PFSK-1 (cell line): ENCODE results near the gene PLCL2.

ENCODE experiments used
- FOXP2 ChIP-seq: optimal IDR thresholded peaks from 2 replicates; pipeline ENCODE3; 2011; ENCODE audit warnings: borderline replicate concordance, control low read depth, inconsistent platforms; ENCODE audit not compliant: insufficient read depth; ENCODE audit errors: extremely low read length, extremely low read depth
- POLR2AphosphoS5 ChIP-seq: IDR thresholded peaks from 2 replicates; pipeline ENCODE4 v1.6.1; 2012; ENCODE audit warnings: low read depth, mild to moderate bottlenecking, control low read depth, low read length, moderate library complexity
- SIN3A ChIP-seq: IDR thresholded peaks from 2 replicates; pipeline ENCODE4 v1.6.1; 2012; ENCODE audit warnings: mild to moderate bottlenecking, low read length, moderate library complexity, borderline replicate concordance; ENCODE audit not compliant: insufficient read depth
- TAF1 ChIP-seq: IDR thresholded peaks from 2 replicates; pipeline ENCODE4 v1.6.1; 2012; ENCODE audit warnings: low read length, control low read depth, borderline replicate concordance; ENCODE audit not compliant: insufficient read depth
- TF ChIP-seq, protein P1 (sequence below), 2 experiments: IDR thresholded peaks; 2 replicates each; pipeline versions ENCODE4 v1.6.1 to v1.8.0; 2011 to 2012; ENCODE audit warnings: low read depth in 2 of 2, low read length in 2 of 2, control low read depth in 1 of 2, inconsistent platforms in 1 of 2, mild to moderate bottlenecking in 1 of 2, moderate library complexity in 1 of 2; ENCODE audit not compliant: insufficient read depth in 1 of 2

DNA sequence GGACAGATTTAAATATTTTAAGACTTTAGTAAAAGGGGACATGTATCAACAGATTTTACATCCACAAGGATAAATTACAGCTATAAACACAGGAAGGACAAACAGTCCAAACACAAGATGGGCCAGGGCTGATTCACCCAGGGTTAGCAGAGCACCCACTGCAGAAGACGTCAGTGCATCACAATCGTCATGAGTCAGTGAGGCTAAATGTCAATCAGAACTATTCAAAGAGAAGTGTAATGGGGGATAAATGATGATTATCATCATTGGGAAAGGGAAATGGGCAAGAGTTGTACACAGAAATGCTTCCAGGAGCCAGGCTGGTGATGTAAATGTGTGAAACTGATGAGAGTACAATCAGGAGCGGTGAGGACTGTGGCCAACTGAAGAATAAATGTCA is 226.8 kb downstream of the PLCL2 start:
- TF ChIP-seq FOXP2 = no peak
- no peak for TF ChIP-seq POLR2AphosphoS5
- no peak for TF ChIP-seq TAF1
- TF ChIP-seq, protein P1, sequence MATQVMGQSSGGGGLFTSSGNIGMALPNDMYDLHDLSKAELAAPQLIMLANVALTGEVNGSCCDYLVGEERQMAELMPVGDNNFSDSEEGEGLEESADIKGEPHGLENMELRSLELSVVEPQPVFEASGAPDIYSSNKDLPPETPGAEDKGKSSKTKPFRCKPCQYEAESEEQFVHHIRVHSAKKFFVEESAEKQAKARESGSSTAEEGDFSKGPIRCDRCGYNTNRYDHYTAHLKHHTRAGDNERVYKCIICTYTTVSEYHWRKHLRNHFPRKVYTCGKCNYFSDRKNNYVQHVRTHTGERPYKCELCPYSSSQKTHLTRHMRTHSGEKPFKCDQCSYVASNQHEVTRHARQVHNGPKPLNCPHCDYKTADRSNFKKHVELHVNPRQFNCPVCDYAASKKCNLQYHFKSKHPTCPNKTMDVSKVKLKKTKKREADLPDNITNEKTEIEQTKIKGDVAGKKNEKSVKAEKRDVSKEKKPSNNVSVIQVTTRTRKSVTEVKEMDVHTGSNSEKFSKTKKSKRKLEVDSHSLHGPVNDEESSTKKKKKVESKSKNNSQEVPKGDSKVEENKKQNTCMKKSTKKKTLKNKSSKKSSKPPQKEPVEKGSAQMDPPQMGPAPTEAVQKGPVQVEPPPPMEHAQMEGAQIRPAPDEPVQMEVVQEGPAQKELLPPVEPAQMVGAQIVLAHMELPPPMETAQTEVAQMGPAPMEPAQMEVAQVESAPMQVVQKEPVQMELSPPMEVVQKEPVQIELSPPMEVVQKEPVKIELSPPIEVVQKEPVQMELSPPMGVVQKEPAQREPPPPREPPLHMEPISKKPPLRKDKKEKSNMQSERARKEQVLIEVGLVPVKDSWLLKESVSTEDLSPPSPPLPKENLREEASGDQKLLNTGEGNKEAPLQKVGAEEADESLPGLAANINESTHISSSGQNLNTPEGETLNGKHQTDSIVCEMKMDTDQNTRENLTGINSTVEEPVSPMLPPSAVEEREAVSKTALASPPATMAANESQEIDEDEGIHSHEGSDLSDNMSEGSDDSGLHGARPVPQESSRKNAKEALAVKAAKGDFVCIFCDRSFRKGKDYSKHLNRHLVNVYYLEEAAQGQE (IDR thresholded peaks at IDR 0.05; ENCODE audit: insufficient read depth in 1 of 2, low read depth in 2 of 2, low read length in 2 of 2) = no peak
- no peak for TF ChIP-seq SIN3A
